Body of pancreas (tissue), 4 donors: ENCODE data around the gene CFAP157.

Source experiments
- POLR2A ChIP-seq, 3 donors: fragments of 450-650 bp; IDR thresholded peaks; one replicate each; pipeline ENCODE4 v1.6.1; 2016; ENCODE audit warnings: antibody characterized with exemption in 3 of 3, mild to moderate bottlenecking in 2 of 3
- TF ChIP-seq, protein P1 (sequence below), 7 experiments: fragments of 450-650 bp in 4 of 7; fragments of 200-600 bp in 3 of 7; sonication (generic) in 3 of 7; IDR thresholded peaks; one replicate each; pipeline ENCODE4 v1.5.1; 2016 to 2019; ENCODE audit warnings: antibody characterized with exemption in 7 of 7

DNA sequence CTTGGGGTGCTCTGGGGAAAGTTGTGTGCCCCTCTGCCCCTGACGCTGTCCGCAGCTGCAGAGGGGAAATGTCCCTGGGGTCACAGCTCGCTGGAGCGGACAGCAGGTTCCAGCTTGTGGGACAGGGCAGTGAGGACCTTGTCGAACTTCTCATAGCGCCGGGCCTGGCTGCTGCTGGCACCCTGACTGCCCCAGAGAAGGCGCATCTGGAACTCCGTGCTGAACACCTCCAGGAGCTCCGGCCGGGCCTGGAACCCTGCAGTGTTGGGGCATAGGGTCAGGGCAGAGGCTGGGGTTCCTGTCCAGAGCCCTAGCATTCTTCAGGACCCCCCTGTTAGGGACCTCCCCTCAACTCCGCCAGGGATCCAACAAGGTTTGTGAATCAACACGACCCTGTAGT is 31.9 kb downstream of the CFAP157 start:
- TF ChIP-seq, protein P1, sequence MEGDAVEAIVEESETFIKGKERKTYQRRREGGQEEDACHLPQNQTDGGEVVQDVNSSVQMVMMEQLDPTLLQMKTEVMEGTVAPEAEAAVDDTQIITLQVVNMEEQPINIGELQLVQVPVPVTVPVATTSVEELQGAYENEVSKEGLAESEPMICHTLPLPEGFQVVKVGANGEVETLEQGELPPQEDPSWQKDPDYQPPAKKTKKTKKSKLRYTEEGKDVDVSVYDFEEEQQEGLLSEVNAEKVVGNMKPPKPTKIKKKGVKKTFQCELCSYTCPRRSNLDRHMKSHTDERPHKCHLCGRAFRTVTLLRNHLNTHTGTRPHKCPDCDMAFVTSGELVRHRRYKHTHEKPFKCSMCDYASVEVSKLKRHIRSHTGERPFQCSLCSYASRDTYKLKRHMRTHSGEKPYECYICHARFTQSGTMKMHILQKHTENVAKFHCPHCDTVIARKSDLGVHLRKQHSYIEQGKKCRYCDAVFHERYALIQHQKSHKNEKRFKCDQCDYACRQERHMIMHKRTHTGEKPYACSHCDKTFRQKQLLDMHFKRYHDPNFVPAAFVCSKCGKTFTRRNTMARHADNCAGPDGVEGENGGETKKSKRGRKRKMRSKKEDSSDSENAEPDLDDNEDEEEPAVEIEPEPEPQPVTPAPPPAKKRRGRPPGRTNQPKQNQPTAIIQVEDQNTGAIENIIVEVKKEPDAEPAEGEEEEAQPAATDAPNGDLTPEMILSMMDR (IDR thresholded peaks at IDR 0.05): no peak
- no peak for TF ChIP-seq POLR2A (IDR thresholded peaks at IDR 0.05)
